H1 (cell line): Measurements from ENCODE around the gene CREB1. TPM values are rescaled to one million over a fixed set of nuclear protein-coding genes. Genes with fewer than 3 reads are reported as not detected.

Experiments
- CTCF ChIA-PET: fragments of 300-600 bp; sonication (Branson Sonifier 250); formaldehyde crosslinking; loops from one replicate; lab custom pipeline; 2021; ENCODE audit not compliant: partially characterized antibody; lab: Charles Lee
- POLR2A ChIA-PET: fragments of 300-600 bp; sonication (Branson Sonifier 250); formaldehyde crosslinking; loops from one replicate; lab custom pipeline; 2021; ENCODE audit warnings: inconsistent platforms; ENCODE audit not compliant: partially characterized antibody; lab: Charles Lee
- DNase-seq, 2 experiments: peaks; one replicate each; pipeline versions ENCODE4 v3.0.0 to v3.0.0-alpha.2; 2010 to 2022; ENCODE audit warnings: low spot score in 2 of 2, low read depth in 1 of 2, mixed read lengths in 1 of 2
- FAIRE-seq: peaks from 2 replicates; lab custom pipeline; 2011; peaks lifted over from hg19 to GRCh38; lab: Jason Lieb, UNC
- H2AFZ ChIP-seq: 2 replicates; pipeline ENCODE4 v1.8.1; 2012; ENCODE audit warnings: low read length, inconsistent platforms
- H2AK5ac ChIP-seq: 2 replicates; pipeline ENCODE4 v1.6.1; 2013; ENCODE audit warnings: low read depth, low read length
- H2BK120ac ChIP-seq: replicated peaks from 2 replicates; pipeline ENCODE3; 2013; ENCODE audit warnings: low read depth, low read length, inconsistent platforms
- H2BK12ac ChIP-seq: 2 replicates; pipeline ENCODE4 v1.6.1; 2013; ENCODE audit warnings: low read depth, low read length
- H2BK15ac ChIP-seq: 2 replicates; pipeline ENCODE4 v1.6.1; 2013; ENCODE audit warnings: low read length
- H2BK20ac ChIP-seq: 2 replicates; pipeline ENCODE4 v1.6.1; 2013; ENCODE audit warnings: low read length
- H2BK5ac ChIP-seq: 2 replicates; pipeline ENCODE4 v1.6.1; 2013; ENCODE audit warnings: low read depth, low read length
- H3K14ac ChIP-seq: 2 replicates; pipeline ENCODE4 v1.6.1; 2013; ENCODE audit warnings: inconsistent platforms; ENCODE audit not compliant: insufficient read length
- H3K18ac ChIP-seq: 2 replicates; pipeline ENCODE4 v1.6.1; 2013; ENCODE audit warnings: low read length; ENCODE audit errors: extremely low read depth
- H3K23ac ChIP-seq: 2 replicates; pipeline ENCODE4 v1.6.1; 2013; ENCODE audit warnings: inconsistent platforms; ENCODE audit not compliant: insufficient read length
- H3K23me2 ChIP-seq: 2 replicates; pipeline ENCODE4 v1.6.1; 2013; ENCODE audit warnings: low read depth, low read length
- H3K27ac ChIP-seq: 2 replicates; pipeline ENCODE4 v1.6.1; 2011; ENCODE audit warnings: low read depth, low read length, inconsistent platforms
- H3K27me3 ChIP-seq, 4 experiments: replicated peaks in 1 of 4; 1 replicate in 1 of 4; 2 replicates in 3 of 4; pipeline versions ENCODE4 v1.6.1 to v1.8.1; 2011 to 2013; ENCODE audit warnings: low read length in 3 of 4, mild to moderate bottlenecking in 3 of 4, inconsistent platforms in 2 of 4, mixed read lengths in 2 of 4, moderate library complexity in 1 of 4; ENCODE audit not compliant: control insufficient read depth in 3 of 4, insufficient read depth in 3 of 4; ENCODE audit errors: extremely low read depth in 1 of 4
- H3K36me3 ChIP-seq, 4 experiments: 2 replicates each; pipeline versions ENCODE4 v1.6.1 to v1.8.1; 2011 to 2013; ENCODE audit warnings: mild to moderate bottlenecking in 4 of 4, low read length in 3 of 4, moderate library complexity in 2 of 4, control low read depth in 1 of 4, inconsistent platforms in 1 of 4; ENCODE audit not compliant: insufficient read depth in 4 of 4, control insufficient read depth in 2 of 4
- H3K4ac ChIP-seq: replicated peaks from 2 replicates; pipeline ENCODE3; 2013; ENCODE audit warnings: low read length, low read depth, mixed read lengths, inconsistent platforms; ENCODE audit not compliant: insufficient read length
- H3K4me1 ChIP-seq, 4 experiments: replicated peaks in 1 of 4; 1 replicate in 1 of 4; 2 replicates in 3 of 4; pipeline versions ENCODE4 v1.6.1 to v1.8.1; 2011 to 2013; ENCODE audit warnings: low read length in 3 of 4, inconsistent platforms in 2 of 4, mixed read lengths in 1 of 4; ENCODE audit not compliant: insufficient read depth in 4 of 4, control insufficient read depth in 3 of 4
- H3K4me2 ChIP-seq, 2 experiments: 2 replicates each; pipeline versions ENCODE4 v1.6.1 to v1.8.1; 2011 to 2013; ENCODE audit warnings: low read depth in 2 of 2, low read length in 2 of 2, control low read depth in 1 of 2, inconsistent platforms in 1 of 2, mild to moderate bottlenecking in 1 of 2; ENCODE audit not compliant: insufficient read depth in 1 of 2
- H3K4me3 ChIP-seq, 4 experiments: fragments of 200-600, 300-600 bp in 1 of 4; sonication (generic), shearing (Covaris generic), sonication (Bioruptor Twin) in 1 of 4; 2 replicates each; pipeline versions ENCODE4 v1.5.1 to v1.8.1; 2011 to 2016; ENCODE audit warnings: low read length in 4 of 4, low read depth in 3 of 4, control low read depth in 2 of 4, inconsistent platforms in 2 of 4, mild to moderate bottlenecking in 2 of 4, mixed read lengths in 1 of 4, moderate library complexity in 1 of 4; ENCODE audit not compliant: insufficient read depth in 2 of 4; ENCODE audit errors: extremely low read depth in 1 of 4
- H3K56ac ChIP-seq: replicated peaks from 2 replicates; pipeline ENCODE3; 2013; ENCODE audit warnings: low read depth, mild to moderate bottlenecking, mixed read lengths, low read length, inconsistent platforms; ENCODE audit not compliant: insufficient read length
- H3K79me1 ChIP-seq: 2 replicates; pipeline ENCODE4 v1.6.1; 2013; ENCODE audit warnings: low read depth, low read length, control low read depth
- H3K79me2 ChIP-seq, 2 experiments: 2 replicates each; pipeline versions ENCODE4 v1.6.1 to v1.8.1; 2012 to 2013; ENCODE audit warnings: low read length in 2 of 2, mild to moderate bottlenecking in 2 of 2, inconsistent platforms in 1 of 2; ENCODE audit not compliant: insufficient read depth in 2 of 2, control insufficient read depth in 1 of 2
- H3K9ac ChIP-seq, 4 experiments: replicated peaks in 1 of 4; 1 replicate in 1 of 4; 2 replicates in 3 of 4; pipeline versions ENCODE4 v1.6.1 to v1.8.1; 2011 to 2013; ENCODE audit warnings: low read depth in 3 of 4, low read length in 3 of 4, control low read depth in 2 of 4, mild to moderate bottlenecking in 2 of 4, moderate library complexity in 2 of 4, inconsistent platforms in 1 of 4; ENCODE audit errors: extremely low read depth in 1 of 4
- H3K9me3 ChIP-seq, 2 experiments: 2 replicates each; pipeline versions ENCODE4 v1.6.1 to v1.8.1; 2012 to 2013; ENCODE audit warnings: mild to moderate bottlenecking in 2 of 2, moderate library complexity in 2 of 2, control low read depth in 1 of 2, inconsistent platforms in 1 of 2, low read depth in 1 of 2, low read length in 1 of 2, mixed read lengths in 1 of 2; ENCODE audit not compliant: insufficient read depth in 2 of 2
- H4K20me1 ChIP-seq, 2 experiments: replicated peaks in 1 of 2; 2 replicates each; pipeline versions ENCODE3 to v1.8.1; 2011 to 2013; ENCODE audit warnings: inconsistent platforms in 2 of 2, low read length in 2 of 2, mild to moderate bottlenecking in 1 of 2; ENCODE audit not compliant: insufficient read depth in 2 of 2, control insufficient read depth in 1 of 2
- H4K5ac ChIP-seq: 2 replicates; pipeline ENCODE4 v1.6.1; 2013; ENCODE audit warnings: low read length, low read depth, mixed read lengths, inconsistent platforms; ENCODE audit not compliant: insufficient read length
- H4K8ac ChIP-seq: 2 replicates; pipeline ENCODE4 v1.8.0; 2013; ENCODE audit warnings: mild to moderate bottlenecking, moderate library complexity, low read length, inconsistent platforms; ENCODE audit not compliant: insufficient read depth; ENCODE audit errors: extremely low read depth
- H4K91ac ChIP-seq: replicated peaks from 2 replicates; pipeline ENCODE3; 2013; ENCODE audit warnings: low read length, mixed read lengths, inconsistent platforms; ENCODE audit not compliant: insufficient read length
- ATF2 ChIP-seq: IDR thresholded peaks from 2 replicates; pipeline ENCODE4 v1.6.1; 2012; ENCODE audit warnings: low read length, inconsistent platforms
- CREB1 ChIP-seq: IDR thresholded peaks from 2 replicates; pipeline ENCODE4 v1.6.1; 2012; ENCODE audit warnings: inconsistent platforms
- EGR1 ChIP-seq: IDR thresholded peaks from 2 replicates; pipeline ENCODE4 v1.6.1; 2011; ENCODE audit warnings: low read depth, low read length, borderline replicate concordance
- HDAC2 ChIP-seq, 2 experiments: fragments of 300-600 bp in 1 of 2; sonication (generic) in 1 of 2; IDR thresholded peaks; 2 replicates each; pipeline ENCODE4 v1.6.1; 2011 to 2012; ENCODE audit warnings: low read depth in 2 of 2, low read length in 2 of 2, mild to moderate bottlenecking in 2 of 2, moderate library complexity in 2 of 2, borderline replicate concordance in 1 of 2, inconsistent platforms in 1 of 2
- NRF1 ChIP-seq: IDR thresholded peaks from 2 replicates; pipeline ENCODE4 v1.6.1; 2011; ENCODE audit warnings: mild to moderate bottlenecking, low read depth, low read length, improper control_type of control experiment
- PHF8 ChIP-seq: fragments of 200-600 bp; sonication (generic); conservative IDR thresholded peaks from 2 replicates; pipeline ENCODE4 v1.7.1; 2012; ENCODE audit warnings: low read depth, mild to moderate bottlenecking, inconsistent platforms, low read length, moderate library complexity
- POLR2A ChIP-seq, 2 experiments: IDR thresholded peaks; 1 replicate in 1 of 2; 2 replicates in 1 of 2; pipeline ENCODE4 v1.6.1; 2011; ENCODE audit warnings: low read depth in 2 of 2, low read length in 2 of 2, mild to moderate bottlenecking in 2 of 2; ENCODE audit errors: control extremely low read depth in 1 of 2
- SP4 ChIP-seq: IDR thresholded peaks from 2 replicates; pipeline ENCODE4 v1.6.1; 2012; ENCODE audit warnings: low read length, inconsistent platforms
- SUZ12 ChIP-seq: fragments of 200-600 bp; sonication (generic); IDR thresholded peaks from 2 replicates; pipeline ENCODE4 v1.6.1; 2012; ENCODE audit warnings: mild to moderate bottlenecking, inconsistent platforms, low read length, moderate library complexity, mixed read lengths
- WGBS, 2 experiments: shearing (Covaris generic) in 1 of 2; methylation state at CpG; one replicate each; pipeline versions ENCODE4 v1.1.6 to v1.1.7; 2013 to 2015; ENCODE audit warnings: low lambda C conversion rate in 2 of 2, mixed read lengths in 2 of 2, inconsistent platforms in 1 of 2, low coverage in 1 of 2, missing lambda C conversion rate in 1 of 2; ENCODE audit not compliant: insufficient replicate concordance in 2 of 2, insufficient coverage in 1 of 2, insufficient read length in 1 of 2; ENCODE audit errors: extremely low coverage in 1 of 2, missing lambda C conversion rate in 1 of 2; 5-methylcytosine and 5-hydroxymethylcytosine counted together
- polyA plus RNA-seq, 7 experiments: library from polyadenylated mRNA; depleted of rRNA in 3 of 7; stranded (reverse) in 5 of 7; unstranded in 2 of 7; fragments of >200 nt in 5 of 7; fragments of 200-250 nt in 2 of 7; gene quantifications; 1 replicate in 5 of 7; 2 replicates in 1 of 7; 4 replicates in 1 of 7; pipeline versions ENCODE4 v1.2.1 to v1.2.3, GENCODE V29; 2011 to 2013; ENCODE audit warnings: missing spikeins in 2 of 7, mixed read lengths in 2 of 7
- total RNA-seq: library from RNA; stranded (reverse); fragmentation: NEBNext Ultra II Directional; extraction: Animal tissue kit (Norgen Biotek cat#: 25700); gene quantifications from 2 replicates; pipeline ENCODE4 v1.2.1, GENCODE V29; 2021

The CREB1 gene
- total and polyA plus RNA-seq, 2 of the 8 experiments (the other 6 are each of a cell fraction or from before 2014, with no cell fraction given): 46.3 to 99.0 TPM

GRCh38 chr2:207616185-207616584, 86.4 kb downstream of the CREB1 start:
- no peak overlapping the region for H3K9ac ChIP-seq
- H2AFZ ChIP-seq: no peak overlapping the region
- H3K27ac ChIP-seq: no peak overlapping the region
- H3K4me3 ChIP-seq: no peak overlapping the region
- H2BK120ac ChIP-seq: no peak overlapping the region
- CTCF ChIA-PET: interaction anchor here (0.6 kb wide), 1 partner anchor 559 kb away, joined by 5 read pairs; no protein-coding TSS in a partner anchor
- no peak overlapping the region for H3K4me2 ChIP-seq
- no peak overlapping the region for H3K14ac ChIP-seq
- H4K20me1 ChIP-seq: peaks cover 0 to 5% of the 10 kb centered on the region in 2 experiments
- peaks cover 14 to 70% (median 35%) of the 10 kb centered on the region in 4 experiments for H3K36me3 ChIP-seq
- H2BK20ac ChIP-seq: no peak overlapping the region
- no peak overlapping the region for H3K56ac ChIP-seq
- FAIRE-seq: no peak
- no peak overlapping the region for H4K5ac ChIP-seq
- H3K4ac ChIP-seq: no peak overlapping the region
- H2BK12ac ChIP-seq: no peak overlapping the region
- no peaks in the 10 kb centered on the region for H3K27me3 ChIP-seq
- no peak overlapping the region for H3K18ac ChIP-seq
- H3K4me1 ChIP-seq: no peaks in the 10 kb centered on the region
- DNase-seq: peak in 1 of 2 experiments; percentile 3
- 0 out of 2 replicates have a peak, but pooled peaks cover 3% of the 10 kb centered on the region for H3K79me1 ChIP-seq
- H4K8ac ChIP-seq: no peak overlapping the region
- H4K91ac ChIP-seq: no peak overlapping the region
- WGBS, 2 experiments: 97% methylated on average over 4 of the region's 4 CpGs; no CpG with 5 or more reads in 1 of the 2 experiments
- no peaks in the 10 kb centered on the region for H3K9me3 ChIP-seq
- H3K23ac ChIP-seq: no peak overlapping the region
- H3K79me2 ChIP-seq: peaks cover 0 to 2% of the 10 kb centered on the region in 2 experiments; a peak in 1 of 4 replicates
- no peak overlapping the region for H2BK15ac ChIP-seq
- H2AK5ac ChIP-seq: no peak overlapping the region
- no peak for TF ChIP-seq SP4
- no peak for TF ChIP-seq HDAC2 (IDR thresholded peaks at IDR 0.05; ENCODE audit: borderline replicate concordance in 1 of 2, low read depth in 2 of 2, low read length in 2 of 2)
- no peak for TF ChIP-seq ATF2
- TF ChIP-seq SUZ12: no peak
- TF ChIP-seq POLR2A (IDR thresholded peaks at IDR 0.05; ENCODE audit: control extremely low read depth in 1 of 2, low read depth in 2 of 2, low read length in 2 of 2): no peak
- TF ChIP-seq EGR1: no peak
- TF ChIP-seq CREB1: no peak
- TF ChIP-seq NRF1: no peak
- TF ChIP-seq PHF8: no peak
- H3K23me2 ChIP-seq: no peaks in the 10 kb centered on the region
- H2BK5ac ChIP-seq: no peak overlapping the region
- POLR2A ChIA-PET: interaction anchor here (1.4 kb wide), 1 partner anchor 10 kb away, joined by 5 read pairs; the partner anchor contains the start of gene METTL21A
